Measurements from ENCODE around the gene PABPN1L. TPM values are rescaled to one million over a fixed set of nuclear protein-coding genes. Genes with fewer than 3 reads are reported as not detected.

PABPN1L gene
- total and polyA plus RNA-seq, 2 donors (not counting 1 experiment from before 2014, with no cell fraction given): 0.21 to 0.84 TPM

GRCh38 chr16:88915639-88916327 is 49.3 kb upstream of the PABPN1L start:
- Histone ChIP-seq H3K27ac (ENCODE audit: low read length in 2 of 2) (no peak overlapping the region), H2AFZ (ENCODE audit: insufficient read depth, low read depth, low read length, poor library complexity, severe bottlenecking) (no peak overlapping the region), H3K79me2 (ENCODE audit: control insufficient read depth, insufficient read depth, low read length) (peaks cover 97% of the 10 kb centered on the region), H3K9me3 (ENCODE audit: control extremely low read depth in 1 of 3, control insufficient read depth in 2 of 3, insufficient read depth in 1 of 3, low read length in 2 of 3) (peaks cover 0 to 11% (median 0%) of the 10 kb centered on the region in 3 donors), H3K4me2 (replicated peaks; ENCODE audit: low read depth, low read length, poor library complexity, severe bottlenecking) (no peak overlapping the region), H3K36me3 (replicated peaks in 1 of 2; ENCODE audit: control extremely low read depth in 1 of 2, control insufficient read depth in 1 of 2, extremely low read depth in 1 of 2, insufficient read depth in 2 of 2, low read length in 1 of 2) (peaks cover 0 to 33% of the 10 kb centered on the region in 2 experiments), H3K4me1 (ENCODE audit: control insufficient read depth in 2 of 2, insufficient read depth in 2 of 2, low read length in 2 of 2) (peaks cover 24 to 33% of the 10 kb centered on the region in 2 donors), H4K20me1 (ENCODE audit: control insufficient read depth, insufficient read depth, low read length, poor library complexity, severe bottlenecking) (peaks cover 94% of the 10 kb centered on the region), H3K4me3 (ENCODE audit: control extremely low read depth in 1 of 5, extremely low read depth in 1 of 5, insufficient read depth in 1 of 5, low read depth in 2 of 5, low read length in 4 of 5) (no peak overlapping the region), H3K27me3 (replicated peaks in 1 of 4; ENCODE audit: control extremely low read depth in 1 of 4, control insufficient read depth in 3 of 4, insufficient read depth in 4 of 4, low read length in 3 of 4) (no peaks in the 10 kb centered on the region), H3K9ac (ENCODE audit: low read length) (no peak overlapping the region)
- ChIA-PET CTCF (no interaction called here), POLR2A (interaction anchor here (0.6 kb wide), 1 partner anchor 253 kb away, joined by 3 read pairs; no protein-coding TSS in a partner anchor)
- no peak for ATAC-seq (ENCODE audit: low read depth)
- Mint-ChIP-seq H3K4me1 (peaks cover 48% of the 10 kb centered on the region), H3K27ac (peak overlapping the region; percentile 72), H3K9me3 (ENCODE audit: insufficient read depth) (no peaks in the 10 kb centered on the region), H3K27me3 (no peaks in the 10 kb centered on the region), H3K4me3 (no peak overlapping the region)
- intact Hi-C loops (cut with micrococcal nuclease): no loop called here
- DNase-seq: no peak
- WGBS (ENCODE audit: insufficient coverage): 94% methylated on average over 18 of the region's 30 CpGs
- no peak for TF ChIP-seq CTCF (IDR thresholded peaks at IDR 0.05)
- no peak for TF ChIP-seq EZH2 (IDR thresholded peaks at IDR 0.05; ENCODE audit: borderline replicate concordance, insufficient read depth, low read depth, low read length, poor library complexity, severe bottlenecking)

GRCh38 chr16:88914750-88915368 is 48.4 kb upstream of the PABPN1L start:
- H3K4me1 Mint-ChIP-seq: peaks cover 47% of the 10 kb centered on the region
- peaks cover 95% of the 10 kb centered on the region for H4K20me1 ChIP-seq (ENCODE audit: control insufficient read depth, insufficient read depth, low read length, poor library complexity, severe bottlenecking)
- peaks cover 15 to 24% of the 10 kb centered on the region in 2 donors for H3K4me1 ChIP-seq (ENCODE audit: control insufficient read depth in 2 of 2, insufficient read depth in 2 of 2, low read length in 2 of 2)
- H3K9me3 ChIP-seq (ENCODE audit: control extremely low read depth in 1 of 3, control insufficient read depth in 2 of 3, insufficient read depth in 1 of 3, low read length in 2 of 3): peaks cover 0 to 11% (median 0%) of the 10 kb centered on the region in 3 donors
- H3K9ac ChIP-seq (ENCODE audit: low read length): no peak overlapping the region
- no peaks in the 10 kb centered on the region for H3K9me3 Mint-ChIP-seq (ENCODE audit: insufficient read depth)
- ChIA-PET CTCF (no interaction called here), POLR2A (no interaction called here)
- WGBS (ENCODE audit: insufficient coverage): 25% methylated on average over 5 of the region's 20 CpGs
- peaks cover 0 to 33% of the 10 kb centered on the region in 2 experiments for H3K36me3 ChIP-seq (replicated peaks in 1 of 2; ENCODE audit: control extremely low read depth in 1 of 2, control insufficient read depth in 1 of 2, extremely low read depth in 1 of 2, insufficient read depth in 2 of 2, low read length in 1 of 2)
- ATAC-seq (ENCODE audit: low read depth): no peak
- H3K27ac ChIP-seq (ENCODE audit: low read length in 2 of 2): no peak overlapping the region
- peaks cover 97% of the 10 kb centered on the region for H3K79me2 ChIP-seq (ENCODE audit: control insufficient read depth, insufficient read depth, low read length)
- TF ChIP-seq CTCF (IDR thresholded peaks at IDR 0.05) (no peak), EZH2 (IDR thresholded peaks at IDR 0.05; ENCODE audit: borderline replicate concordance, insufficient read depth, low read depth, low read length, poor library complexity, severe bottlenecking) (no peak)
- peak overlapping the region; percentile 30 for H3K4me2 ChIP-seq (replicated peaks; ENCODE audit: low read depth, low read length, poor library complexity, severe bottlenecking)
- no peaks in the 10 kb centered on the region for H3K27me3 ChIP-seq (replicated peaks in 1 of 4; ENCODE audit: control extremely low read depth in 1 of 4, control insufficient read depth in 3 of 4, insufficient read depth in 4 of 4, low read length in 3 of 4)
- H3K27ac Mint-ChIP-seq: peak overlapping the region; percentile 20
- intact Hi-C loops (cut with micrococcal nuclease): no loop called here
- H3K4me3 ChIP-seq (ENCODE audit: control extremely low read depth in 1 of 5, extremely low read depth in 1 of 5, insufficient read depth in 1 of 5, low read depth in 2 of 5, low read length in 4 of 5): no peak overlapping the region
- no peak for DNase-seq
- no peak overlapping the region for H2AFZ ChIP-seq (ENCODE audit: insufficient read depth, low read depth, low read length, poor library complexity, severe bottlenecking)
- H3K27me3 Mint-ChIP-seq: no peaks in the 10 kb centered on the region
- no peak overlapping the region for H3K4me3 Mint-ChIP-seq
